HG03565 (cell line): ENCODE data around the gene ACLY.
"Not testable (repeated sequence)": the region's sequence is repeated elsewhere in the genome, so short reads cannot be mapped to it uniquely, and the experiment has no call there.

Experiments
- ATAC-seq: cut with Tn5 transposase; IDR thresholded peaks from one replicate; pipeline ENCODE4 v1.9.1; 2021; ENCODE audit warnings: mild to moderate bottlenecking, moderate library complexity; ENCODE audit not compliant: unreplicated experiment

Gene ACLY

GRCh38 chr17:41874293-41874670 lies 44.5 kb downstream of the ACLY start:
- not testable (repeated sequence) for ATAC-seq

- no peak for ATAC-seq
Observed at GRCh38 chr17:41873559-41874292, 45.0 kb downstream of the ACLY start.

- ATAC-seq: no peak
Observed at GRCh38 chr17:41871789-41872188, 47.0 kb downstream of the ACLY start.

- ATAC-seq: no peak
Observed at GRCh38 chr17:41870627-41871026, 48.1 kb downstream of the ACLY start.

- no peak for ATAC-seq
Observed at GRCh38 chr17:41870097-41870496, 48.7 kb downstream of the ACLY start.

- no peak for ATAC-seq
Observed at GRCh38 chr17:41869426-41869825, 49.3 kb downstream of the ACLY start.

- ATAC-seq: no peak
Observed at GRCh38 chr17:41868568-41868967, 50.2 kb downstream of the ACLY start.

- ATAC-seq: no peak
Observed at GRCh38 chr17:41865596-41865893, 53.2 kb downstream of the ACLY start.

- ATAC-seq: peak; percentile 81
Observed at GRCh38 chr17:41864836-41865595, 53.7 kb downstream of the ACLY start, which contains the start of gene KLHL11. KLHL11 (minus strand) TSS chr17:41865423; CDS start chr17:41865370, 53 bp downstream.

GRCh38 chr17:41864498-41864835 lies 54.3 kb downstream of the ACLY start:
- no peak for ATAC-seq

GRCh38 chr17:41863074-41863848 lies 55.5 kb downstream of the ACLY start:
- ATAC-seq: no peak

- ATAC-seq: no peak
Observed at GRCh38 chr17:41860254-41860931, 58.4 kb downstream of the ACLY start.

- ATAC-seq: not testable (repeated sequence)
Observed at GRCh38 chr17:41851382-41851781, 67.4 kb downstream of the ACLY start.

GRCh38 chr17:41849251-41849990 lies 69.3 kb downstream of the ACLY start:
- no peak for ATAC-seq

- ATAC-seq: no peak
Observed at GRCh38 chr17:41848788-41849187, 70.0 kb downstream of the ACLY start.

GRCh38 chr17:41844971-41845370 lies 73.8 kb downstream of the ACLY start:
- ATAC-seq: no peak

- ATAC-seq: not testable (repeated sequence)
Observed at GRCh38 chr17:41840781-41841180, 78.0 kb downstream of the ACLY start.

GRCh38 chr17:41839448-41839847 lies 79.3 kb downstream of the ACLY start:
- ATAC-seq: not testable (repeated sequence)

- no peak for ATAC-seq
Observed at GRCh38 chr17:41837761-41838538, 80.8 kb downstream of the ACLY start, which contains the start of gene KLHL10. KLHL10 (plus strand) TSS chr17:41837825; CDS start chr17:41837933, 108 bp downstream.
